NOMO-1 (cell line): ENCODE data around the gene RXFP3.

Experiments used
- DNase-seq, 2 experiments: peaks; one replicate each; lab custom pipeline; 2025; ENCODE audit not compliant: unreplicated experiment in 2 of 2; lab: John Stamatoyannopoulos, UW

Gene RXFP3

GRCh38 chr5:33978306-33978705, 42.1 kb downstream of the RXFP3 start:
- DNase-seq = no peak

- DNase-seq = no peak
Measured at GRCh38 chr5:33980030-33980429, 43.8 kb downstream of the RXFP3 start.

GRCh38 chr5:33981408-33982162, 45.4 kb downstream of the RXFP3 start:
- DNase-seq = no peak

- no peak for DNase-seq
Measured at GRCh38 chr5:33984178-33984577, 48.0 kb downstream of the RXFP3 start.

- DNase-seq = no peak
Measured at GRCh38 chr5:33984671-33985124, 48.5 kb downstream of the RXFP3 start, which contains the start of gene SLC45A2. Gene SLC45A2 (minus strand): TSS chr5:33984693. CDS start chr5:33984583, 110 bp downstream.

GRCh38 chr5:33985447-33985846, 49.3 kb downstream of the RXFP3 start:
- DNase-seq = no peak
